Lung (tissue), 12 donors: ENCODE data around the gene RPS19BP1. TPM values are rescaled to one million over a fixed set of nuclear protein-coding genes. Genes with fewer than 3 reads are reported as not detected.
"Not testable (repeated sequence)": the region's sequence is repeated elsewhere in the genome, so short reads cannot be mapped to it uniquely, and the experiment has no call there.

ENCODE experiments used
- ATAC-seq: fragments of 200-7000 bp; cut with Tn5 transposase; one replicate; pipeline ENCODE4 v1.9.1; 2020; ENCODE audit warnings: moderate number of reproducible peaks; ENCODE audit not compliant: insufficient read depth, low FRiP score
- DNase-seq, 3 donors: peaks; one replicate each; pipeline ENCODE4 v3.0.0-alpha.2; 2013 to 2017
- H3K27ac ChIP-seq, 2 donors: one replicate each; pipeline ENCODE4 v1.5.1; 2013; ENCODE audit warnings: mild to moderate bottlenecking in 2 of 2, moderate library complexity in 2 of 2, control low read depth in 1 of 2, inconsistent platforms in 1 of 2, low read depth in 1 of 2, low read length in 1 of 2
- H3K27me3 ChIP-seq, 3 donors: one replicate each; pipeline ENCODE4 v1.5.1; 2013; ENCODE audit warnings: low read length in 2 of 3; ENCODE audit not compliant: control insufficient read depth in 3 of 3, insufficient read depth in 3 of 3
- H3K36me3 ChIP-seq, 4 donors: one replicate each; pipeline ENCODE4 v1.5.1; 2013; ENCODE audit warnings: low read length in 4 of 4, mild to moderate bottlenecking in 1 of 4, moderate library complexity in 1 of 4; ENCODE audit not compliant: control insufficient read depth in 4 of 4, insufficient read depth in 4 of 4
- H3K4me1 ChIP-seq, 5 donors: one replicate each; pipeline ENCODE4 v1.5.1; 2013; ENCODE audit warnings: low read length in 5 of 5, mild to moderate bottlenecking in 2 of 5, moderate library complexity in 1 of 5; ENCODE audit not compliant: control insufficient read depth in 5 of 5, insufficient read depth in 5 of 5
- H3K4me3 ChIP-seq: one replicate; pipeline ENCODE4 v1.5.1; 2013; ENCODE audit warnings: mild to moderate bottlenecking, control low read depth, moderate library complexity
- H3K9ac ChIP-seq, 2 donors: one replicate each; pipeline ENCODE4 v1.5.1; 2013; ENCODE audit warnings: low read length in 2 of 2, control low read depth in 1 of 2; ENCODE audit not compliant: insufficient read depth in 1 of 2
- H3K9me3 ChIP-seq, 4 donors: one replicate each; pipeline ENCODE4 v1.5.1; 2013; ENCODE audit warnings: low read length in 3 of 4, mild to moderate bottlenecking in 1 of 4, moderate library complexity in 1 of 4; ENCODE audit not compliant: control insufficient read depth in 4 of 4, insufficient read depth in 3 of 4
- whole genome bisulfite sequencing, 2 donors: extraction: QIAGEN DNeasy Blood & Tissue Kit; methylation state at CpG; one replicate each; pipeline ENCODE4 v1.1.7; 2013; 5-methylcytosine and 5-hydroxymethylcytosine counted together
- polyA plus RNA-seq, 2 donors: library from polyadenylated mRNA; stranded (reverse); fragments of 200-250 nt; gene quantifications; one replicate each; pipeline ENCODE4 v1.2.1, GENCODE V29; 2013
- total RNA-seq, 2 donors: library from RNA; depleted of rRNA in 1 of 2; stranded (reverse); fragments of >200 nt in 1 of 2; gene quantifications; one replicate each; pipeline ENCODE4 v1.2.1, GENCODE V29; 2014 to 2021
- TF ChIP-seq, protein P1 (sequence below): IDR thresholded peaks from 2 replicates; pipeline ENCODE4 v1.5.1; 2012; ENCODE audit warnings: mild to moderate bottlenecking; ENCODE audit errors: control extremely low read depth, extremely low read depth
- donor health status: control.
- donor health status: control.
- donor health status: Bipolar disorder and iron deficiency.
- donor health status: healthy.
- donor health status: DM: yes; HTN: yes; CAD: no.

Gene RPS19BP1
- total and polyA plus RNA-seq, 4 donors, result 50.0 to 199 (median 135) TPM

DNA sequence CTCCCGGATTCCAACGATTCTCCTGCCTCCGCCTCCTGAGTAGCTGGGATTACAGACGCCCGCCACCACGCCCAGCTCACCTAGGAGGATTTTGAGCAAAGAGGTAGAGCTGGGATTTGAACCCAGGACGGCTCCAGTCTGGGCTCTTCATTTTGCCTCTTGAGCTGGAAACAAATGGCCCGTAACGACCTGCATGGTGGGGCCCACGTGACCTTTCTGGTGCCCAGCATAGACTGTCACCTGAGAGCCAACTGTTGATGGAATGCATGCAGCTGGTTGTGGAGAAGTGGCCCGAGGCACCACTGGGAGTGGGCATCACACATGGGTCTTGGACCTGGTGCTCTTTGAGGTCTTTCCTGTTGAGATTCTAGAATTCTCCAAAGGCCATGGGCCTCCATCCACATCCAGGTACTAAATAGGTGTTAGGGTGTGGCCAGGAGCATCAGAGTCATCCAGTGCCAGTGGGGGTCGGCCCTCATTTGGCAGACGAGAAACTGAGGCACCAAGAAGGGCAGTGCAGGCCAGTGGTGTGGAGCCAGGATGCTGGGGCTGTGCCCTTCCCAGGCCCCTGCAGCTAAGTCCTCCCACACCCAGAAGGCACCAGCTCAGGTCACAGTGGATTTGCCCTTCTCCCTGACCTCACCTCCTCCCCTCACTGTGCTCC is 8.3 kb downstream of the RPS19BP1 start:
- H3K36me3 ChIP-seq, result peaks cover 6 to 54% (median 41%) of the 10 kb centered on the region in 4 donors
- no peak overlapping the region for H3K27ac ChIP-seq
- 76 to 83% methylated on average over 13 of the region's 13 CpGs for WGBS, 2 donors
- no peaks in the 10 kb centered on the region for H3K9me3 ChIP-seq
- H3K4me3 ChIP-seq, result no peak overlapping the region
- peaks cover 0 to 50% (median 18%) of the 10 kb centered on the region in 5 donors for H3K4me1 ChIP-seq
- DNase-seq (no peak), ATAC-seq (no peak)
- H3K9ac ChIP-seq, result no peak overlapping the region
- TF ChIP-seq, protein P1, sequence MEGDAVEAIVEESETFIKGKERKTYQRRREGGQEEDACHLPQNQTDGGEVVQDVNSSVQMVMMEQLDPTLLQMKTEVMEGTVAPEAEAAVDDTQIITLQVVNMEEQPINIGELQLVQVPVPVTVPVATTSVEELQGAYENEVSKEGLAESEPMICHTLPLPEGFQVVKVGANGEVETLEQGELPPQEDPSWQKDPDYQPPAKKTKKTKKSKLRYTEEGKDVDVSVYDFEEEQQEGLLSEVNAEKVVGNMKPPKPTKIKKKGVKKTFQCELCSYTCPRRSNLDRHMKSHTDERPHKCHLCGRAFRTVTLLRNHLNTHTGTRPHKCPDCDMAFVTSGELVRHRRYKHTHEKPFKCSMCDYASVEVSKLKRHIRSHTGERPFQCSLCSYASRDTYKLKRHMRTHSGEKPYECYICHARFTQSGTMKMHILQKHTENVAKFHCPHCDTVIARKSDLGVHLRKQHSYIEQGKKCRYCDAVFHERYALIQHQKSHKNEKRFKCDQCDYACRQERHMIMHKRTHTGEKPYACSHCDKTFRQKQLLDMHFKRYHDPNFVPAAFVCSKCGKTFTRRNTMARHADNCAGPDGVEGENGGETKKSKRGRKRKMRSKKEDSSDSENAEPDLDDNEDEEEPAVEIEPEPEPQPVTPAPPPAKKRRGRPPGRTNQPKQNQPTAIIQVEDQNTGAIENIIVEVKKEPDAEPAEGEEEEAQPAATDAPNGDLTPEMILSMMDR, result no peak
- H3K27me3 ChIP-seq, result no peaks in the 10 kb centered on the region

DNA sequence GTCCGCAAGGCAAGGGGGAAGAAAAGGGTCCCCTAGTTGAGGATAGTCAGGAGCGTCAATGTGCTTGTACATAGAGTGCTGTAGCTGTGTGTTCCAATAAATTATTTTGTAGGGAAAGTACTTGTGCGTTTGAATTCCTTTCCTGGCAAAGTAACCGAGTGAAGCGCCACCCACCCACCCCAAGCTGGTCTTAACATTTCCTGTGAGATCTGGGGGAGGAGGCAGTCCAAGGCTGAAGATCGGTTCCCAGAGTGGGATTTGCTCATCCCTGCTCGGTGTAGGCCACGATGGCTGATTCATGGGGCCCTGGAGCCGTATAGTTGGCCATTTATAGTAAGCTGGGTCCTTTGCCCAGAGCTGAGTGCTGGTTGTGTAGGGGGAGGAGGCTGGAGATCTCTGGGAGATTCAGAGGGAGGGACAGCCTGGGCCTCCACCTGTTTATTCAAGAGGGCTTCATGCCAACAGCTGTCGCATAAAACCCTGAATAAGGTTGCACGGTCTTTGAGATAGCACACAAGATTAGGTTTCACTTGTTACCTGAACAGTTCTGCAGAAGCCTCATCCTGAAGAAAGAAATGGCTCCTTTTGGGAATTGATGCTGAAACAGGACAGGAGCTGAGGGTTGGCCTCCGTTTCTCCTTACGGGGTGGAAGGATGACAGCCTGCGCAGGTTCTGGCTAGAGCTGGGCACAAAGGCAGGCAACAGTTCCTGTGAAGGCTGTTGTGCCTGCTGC is 9.8 kb downstream of the RPS19BP1 start:
- DNase-seq (peak in 1 of 3 donors; percentile 17), ATAC-seq (no peak)
- Histone ChIP-seq H3K4me1 (peaks cover 0 to 51% (median 22%) of the 10 kb centered on the region in 5 donors), H3K36me3 (peaks cover 6 to 46% (median 34%) of the 10 kb centered on the region in 4 donors), H3K4me3 (peak overlapping the region; percentile 1), H3K9ac (peak overlapping the region in 1 of 2 donors; percentile 20), H3K9me3 (no peaks in the 10 kb centered on the region), H3K27ac (peak overlapping the region; percentile 18 to 27), H3K27me3 (no peaks in the 10 kb centered on the region)
- WGBS, 2 donors, result 18 to 31% methylated on average over 14 of the region's 14 CpGs
- TF ChIP-seq, protein P1, result no peak

DNA sequence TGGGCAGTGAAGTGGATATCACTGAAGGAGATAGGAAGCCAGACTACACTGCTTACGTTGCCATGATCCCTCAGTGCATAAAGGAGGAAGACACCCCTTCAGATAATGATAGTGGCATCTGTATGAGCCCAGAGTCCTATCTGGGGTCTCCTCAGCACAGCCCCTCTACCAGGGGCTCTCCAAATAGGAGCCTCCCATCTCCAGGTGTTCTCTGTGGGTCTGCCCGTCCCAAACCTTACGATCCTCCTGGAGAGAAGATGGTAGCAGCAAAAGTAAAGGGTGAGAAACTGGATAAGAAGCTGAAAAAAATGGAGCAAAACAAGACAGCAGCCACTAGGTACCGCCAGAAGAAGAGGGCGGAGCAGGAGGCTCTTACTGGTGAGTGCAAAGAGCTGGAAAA is 10.5 kb downstream of the RPS19BP1 start:
- H3K27me3 ChIP-seq, DNase-seq, ATAC-seq, H3K9me3 ChIP-seq: not testable (repeated sequence)
- peak overlapping the region in 1 of 2 donors; percentile 15 for H3K27ac ChIP-seq
- H3K9ac ChIP-seq, result peak overlapping the region in 1 of 2 donors; percentile 53
- H3K4me3 ChIP-seq, result peak overlapping the region; percentile 97
- WGBS, 2 donors, result 11 to 26% methylated on average over 3 to 5 of the region's 5 CpGs
- H3K36me3 ChIP-seq, result peaks cover 6 to 46% (median 35%) of the 10 kb centered on the region in 4 donors
- H3K4me1 ChIP-seq, result peaks cover 0 to 48% (median 20%) of the 10 kb centered on the region in 5 donors

DNA sequence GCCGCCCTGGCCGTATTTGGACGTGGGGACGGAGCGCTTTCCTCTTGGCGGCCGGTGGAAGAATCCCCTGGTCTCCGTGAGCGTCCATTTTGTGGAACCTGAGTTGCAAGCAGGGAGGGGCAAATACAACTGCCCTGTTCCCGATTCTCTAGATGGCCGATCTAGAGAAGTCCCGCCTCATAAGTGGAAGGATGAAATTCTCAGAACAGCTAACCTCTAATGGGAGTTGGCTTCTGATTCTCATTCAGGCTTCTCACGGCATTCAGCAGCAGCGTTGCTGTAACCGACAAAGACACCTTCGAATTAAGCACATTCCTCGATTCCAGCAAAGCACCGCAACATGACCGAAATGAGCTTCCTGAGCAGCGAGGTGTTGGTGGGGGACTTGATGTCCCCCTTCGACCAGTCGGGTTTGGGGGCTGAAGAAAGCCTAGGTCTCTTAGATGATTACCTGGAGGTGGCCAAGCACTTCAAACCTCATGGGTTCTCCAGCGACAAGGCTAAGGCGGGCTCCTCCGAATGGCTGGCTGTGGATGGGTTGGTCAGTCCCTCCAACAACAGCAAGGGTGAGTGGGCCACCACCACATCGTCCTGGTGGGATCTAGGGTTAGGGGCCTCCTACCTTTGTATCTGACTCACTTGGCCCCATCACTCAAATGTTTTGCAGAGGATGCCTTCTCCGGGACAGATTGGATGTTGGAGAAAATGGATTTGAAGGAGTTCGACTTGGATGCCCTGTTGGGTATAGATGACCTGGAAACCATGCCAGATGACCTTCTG is 11.3 kb downstream of the RPS19BP1 start:
- peaks cover 6 to 46% (median 35%) of the 10 kb centered on the region in 4 donors for H3K36me3 ChIP-seq
- not testable (repeated sequence) for H3K27me3 ChIP-seq, H3K9me3 ChIP-seq, ATAC-seq, DNase-seq
- H3K9ac ChIP-seq, result peak overlapping the region; percentile 53 to 76
- WGBS, 2 donors, result 2 to 6% methylated on average over 28 of the region's 28 CpGs
- peak overlapping the region; percentile 97 for H3K4me3 ChIP-seq
- peak overlapping the region; percentile 99 to 100 for H3K27ac ChIP-seq
- H3K4me1 ChIP-seq, result peaks cover 0 to 48% (median 20%) of the 10 kb centered on the region in 5 donors
